22Rv1 (cell line): ENCODE data around the gene AGAP1.
"Not testable (repeated sequence)": the region's sequence is repeated elsewhere in the genome, so short reads cannot be mapped to it uniquely, and the experiment has no call there.

ENCODE experiments used
- H3K27ac ChIP-seq: fragments of 450-650 bp; 2 replicates; pipeline ENCODE4 v1.5.1; 2017
- CTCF ChIP-seq: fragments of 450-650 bp; IDR thresholded peaks from 2 replicates; pipeline ENCODE4 v1.5.1; 2017; ENCODE audit warnings: mild to moderate bottlenecking
- ZFX ChIP-seq: fragments of 450-650 bp; IDR thresholded peaks from 2 replicates; pipeline ENCODE4 v1.6.1; 2017; ENCODE audit warnings: antibody characterized with exemption, borderline replicate concordance

The AGAP1 gene

GRCh38 chr2:235754357-235755207, 260.7 kb downstream of the AGAP1 start:
- no peak for TF ChIP-seq CTCF
- no peak for TF ChIP-seq ZFX
- H3K27ac ChIP-seq: no peak overlapping the region

- H3K27ac ChIP-seq: no peak overlapping the region
- no peak for TF ChIP-seq CTCF
- no peak for TF ChIP-seq ZFX
Measured at GRCh38 chr2:235756491-235756890, 262.6 kb downstream of the AGAP1 start.

- TF ChIP-seq ZFX: no peak
- H3K27ac ChIP-seq: no peak overlapping the region
Measured at GRCh38 chr2:235757212-235757611, 263.4 kb downstream of the AGAP1 start.

- TF ChIP-seq CTCF (no peak), ZFX (no peak)
- H3K27ac ChIP-seq: no peak overlapping the region
Measured at GRCh38 chr2:235757640-235758039, 263.8 kb downstream of the AGAP1 start.

GRCh38 chr2:235762832-235763598, 269.2 kb downstream of the AGAP1 start:
- H3K27ac ChIP-seq: no peak overlapping the region
- TF ChIP-seq CTCF (no peak), ZFX (no peak)

GRCh38 chr2:235763816-235764215, 270.0 kb downstream of the AGAP1 start:
- H3K27ac ChIP-seq: no peak overlapping the region
- TF ChIP-seq ZFX: no peak
- TF ChIP-seq CTCF: no peak

- H3K27ac ChIP-seq: not testable (repeated sequence)
Measured at GRCh38 chr2:235764478-235764877, 270.6 kb downstream of the AGAP1 start.

GRCh38 chr2:235765181-235765820, 271.5 kb downstream of the AGAP1 start:
- TF ChIP-seq CTCF (no peak), ZFX (no peak)
- no peak overlapping the region for H3K27ac ChIP-seq
